Mammary epithelial cell (primary cell): Measurements from ENCODE around the gene GOLGA5.

Experiments
- EZH2 ChIP-seq: IDR thresholded peaks from 2 replicates; pipeline ENCODE4 v1.6.1; 2012; ENCODE audit warnings: low read length, inconsistent platforms, borderline replicate concordance
- TF ChIP-seq, protein P1 (sequence below), 2 donors: IDR thresholded peaks in 1 of 2; conservative IDR thresholded peaks in 1 of 2; 2 replicates each; pipeline ENCODE4 v1.5.1; 2011 to 2012; ENCODE audit warnings: inconsistent platforms in 2 of 2, low read length in 2 of 2, mild to moderate bottlenecking in 2 of 2, control low read depth in 1 of 2, low read depth in 1 of 2; ENCODE audit not compliant: insufficient read depth in 1 of 2; ENCODE audit errors: extremely low read depth in 1 of 2

DNA sequence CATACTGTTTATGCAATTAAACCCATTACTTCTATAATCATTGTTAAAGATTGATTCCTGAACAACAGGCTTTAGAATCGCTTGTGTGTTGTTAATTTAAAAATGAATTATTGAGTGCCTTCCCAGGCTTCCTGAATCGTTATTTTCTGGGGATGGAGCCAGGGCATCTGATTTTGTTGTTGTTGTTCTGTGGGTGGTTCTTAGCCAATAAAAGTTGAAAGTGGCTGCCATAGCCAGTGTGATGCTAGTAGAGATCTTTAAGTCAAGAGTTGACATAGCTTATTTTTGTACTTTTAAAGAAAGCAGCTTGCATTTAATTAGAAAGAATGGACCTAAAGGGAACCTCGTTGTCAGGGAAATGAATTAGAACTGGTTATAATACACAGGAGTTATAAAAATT is 6.4 kb downstream of the GOLGA5 start:
- TF ChIP-seq, protein P1, sequence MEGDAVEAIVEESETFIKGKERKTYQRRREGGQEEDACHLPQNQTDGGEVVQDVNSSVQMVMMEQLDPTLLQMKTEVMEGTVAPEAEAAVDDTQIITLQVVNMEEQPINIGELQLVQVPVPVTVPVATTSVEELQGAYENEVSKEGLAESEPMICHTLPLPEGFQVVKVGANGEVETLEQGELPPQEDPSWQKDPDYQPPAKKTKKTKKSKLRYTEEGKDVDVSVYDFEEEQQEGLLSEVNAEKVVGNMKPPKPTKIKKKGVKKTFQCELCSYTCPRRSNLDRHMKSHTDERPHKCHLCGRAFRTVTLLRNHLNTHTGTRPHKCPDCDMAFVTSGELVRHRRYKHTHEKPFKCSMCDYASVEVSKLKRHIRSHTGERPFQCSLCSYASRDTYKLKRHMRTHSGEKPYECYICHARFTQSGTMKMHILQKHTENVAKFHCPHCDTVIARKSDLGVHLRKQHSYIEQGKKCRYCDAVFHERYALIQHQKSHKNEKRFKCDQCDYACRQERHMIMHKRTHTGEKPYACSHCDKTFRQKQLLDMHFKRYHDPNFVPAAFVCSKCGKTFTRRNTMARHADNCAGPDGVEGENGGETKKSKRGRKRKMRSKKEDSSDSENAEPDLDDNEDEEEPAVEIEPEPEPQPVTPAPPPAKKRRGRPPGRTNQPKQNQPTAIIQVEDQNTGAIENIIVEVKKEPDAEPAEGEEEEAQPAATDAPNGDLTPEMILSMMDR (conservative IDR thresholded peaks at IDR 0.05 in 1 of 2, IDR thresholded peaks at IDR 0.05 in 1 of 2; ENCODE audit: extremely low read depth in 1 of 2, insufficient read depth in 1 of 2, low read depth in 1 of 2, low read length in 2 of 2), result no peak
- no peak for TF ChIP-seq EZH2
